Endothelial cell of umbilical vein (primary cell): ENCODE measurements around the gene CFAP107.

Source experiments
- GATA2 ChIP-seq: IDR thresholded peaks from 2 replicates; pipeline ENCODE4 v1.7.0; 2011; ENCODE audit warnings: low read depth, mild to moderate bottlenecking, moderate library complexity, mixed read lengths, low read length; ENCODE audit not compliant: insufficient read length, insufficient read depth
- POLR2A ChIP-seq: IDR thresholded peaks from 2 replicates; pipeline ENCODE4 v1.6.1; 2012; ENCODE audit warnings: low read depth, mild to moderate bottlenecking, control low read depth, low read length
- TF ChIP-seq, protein P1 (sequence below), 2 donors: IDR thresholded peaks; 1 replicate in 1 of 2; 2 replicates in 1 of 2; pipeline ENCODE4 v1.5.1; 2011; ENCODE audit warnings: low read length in 2 of 2, mild to moderate bottlenecking in 2 of 2, moderate library complexity in 2 of 2, control low read depth in 1 of 2, inconsistent platforms in 1 of 2, low read depth in 1 of 2; ENCODE audit not compliant: insufficient read depth in 1 of 2; ENCODE audit errors: extremely low read depth in 1 of 2

DNA sequence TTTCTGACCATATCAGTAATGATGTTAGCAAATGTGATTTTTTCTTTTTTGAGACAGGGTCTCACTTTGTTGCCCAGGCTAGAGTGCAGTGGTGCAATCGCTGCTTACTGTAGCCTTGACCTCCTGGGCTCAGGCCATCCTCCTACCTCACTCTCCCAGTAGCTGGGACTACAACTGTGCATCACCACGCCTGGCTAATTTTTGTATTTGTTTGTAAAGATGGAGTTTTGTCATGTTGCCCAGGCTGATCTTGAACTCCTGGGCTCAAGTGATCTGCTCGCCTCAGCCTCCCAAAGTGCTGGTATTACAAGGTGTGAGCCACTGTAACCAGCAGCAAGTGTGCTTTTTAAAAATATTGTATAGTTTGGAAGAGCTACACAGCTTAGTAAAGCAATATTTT, 4.1 kb upstream of the CFAP107 start:
- TF ChIP-seq, protein P1, sequence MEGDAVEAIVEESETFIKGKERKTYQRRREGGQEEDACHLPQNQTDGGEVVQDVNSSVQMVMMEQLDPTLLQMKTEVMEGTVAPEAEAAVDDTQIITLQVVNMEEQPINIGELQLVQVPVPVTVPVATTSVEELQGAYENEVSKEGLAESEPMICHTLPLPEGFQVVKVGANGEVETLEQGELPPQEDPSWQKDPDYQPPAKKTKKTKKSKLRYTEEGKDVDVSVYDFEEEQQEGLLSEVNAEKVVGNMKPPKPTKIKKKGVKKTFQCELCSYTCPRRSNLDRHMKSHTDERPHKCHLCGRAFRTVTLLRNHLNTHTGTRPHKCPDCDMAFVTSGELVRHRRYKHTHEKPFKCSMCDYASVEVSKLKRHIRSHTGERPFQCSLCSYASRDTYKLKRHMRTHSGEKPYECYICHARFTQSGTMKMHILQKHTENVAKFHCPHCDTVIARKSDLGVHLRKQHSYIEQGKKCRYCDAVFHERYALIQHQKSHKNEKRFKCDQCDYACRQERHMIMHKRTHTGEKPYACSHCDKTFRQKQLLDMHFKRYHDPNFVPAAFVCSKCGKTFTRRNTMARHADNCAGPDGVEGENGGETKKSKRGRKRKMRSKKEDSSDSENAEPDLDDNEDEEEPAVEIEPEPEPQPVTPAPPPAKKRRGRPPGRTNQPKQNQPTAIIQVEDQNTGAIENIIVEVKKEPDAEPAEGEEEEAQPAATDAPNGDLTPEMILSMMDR (IDR thresholded peaks at IDR 0.05; ENCODE audit: extremely low read depth in 1 of 2, insufficient read depth in 1 of 2, low read depth in 1 of 2, low read length in 2 of 2): no peak
- no peak for TF ChIP-seq GATA2
- TF ChIP-seq POLR2A: no peak
